Thyroid gland (tissue), 4 donors: ENCODE measurements around the gene ZFAND3.

Source experiments
- POLR2A ChIP-seq, 2 donors: fragments of 450-650 bp; IDR thresholded peaks; one replicate each; pipeline ENCODE4 v1.6.1; 2017; ENCODE audit warnings: antibody characterized with exemption in 2 of 2, mild to moderate bottlenecking in 2 of 2, moderate library complexity in 1 of 2
- TF ChIP-seq, protein P1 (sequence below), 6 experiments: fragments of 200-600 bp in 3 of 6; fragments of 450-650 bp in 3 of 6; sonication (generic) in 3 of 6; IDR thresholded peaks; one replicate each; pipeline ENCODE4 v1.5.1; 2016 to 2019; ENCODE audit warnings: antibody characterized with exemption in 6 of 6, mild to moderate bottlenecking in 2 of 6, inconsistent platforms in 1 of 6, moderate library complexity in 1 of 6

DNA sequence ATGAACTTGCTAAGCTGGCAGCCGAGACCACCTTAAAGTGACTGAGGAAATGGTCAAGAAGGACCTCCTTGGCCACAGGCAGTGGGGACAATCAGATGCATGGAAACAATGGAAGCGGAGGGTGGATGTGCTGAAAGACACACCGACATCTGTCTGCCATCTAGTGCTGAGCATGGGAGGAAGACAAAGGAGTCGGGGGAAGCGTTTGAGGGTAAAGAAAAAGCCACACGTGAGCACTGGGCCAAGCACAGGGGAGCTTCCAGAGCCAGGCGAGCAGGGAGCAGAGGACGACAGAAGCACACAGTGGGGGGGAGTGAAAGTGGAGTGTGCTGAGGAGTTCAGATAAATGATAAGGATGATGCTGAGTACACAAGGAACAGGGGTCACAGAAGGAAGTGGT lies 367.8 kb downstream of the ZFAND3 start:
- TF ChIP-seq, protein P1, sequence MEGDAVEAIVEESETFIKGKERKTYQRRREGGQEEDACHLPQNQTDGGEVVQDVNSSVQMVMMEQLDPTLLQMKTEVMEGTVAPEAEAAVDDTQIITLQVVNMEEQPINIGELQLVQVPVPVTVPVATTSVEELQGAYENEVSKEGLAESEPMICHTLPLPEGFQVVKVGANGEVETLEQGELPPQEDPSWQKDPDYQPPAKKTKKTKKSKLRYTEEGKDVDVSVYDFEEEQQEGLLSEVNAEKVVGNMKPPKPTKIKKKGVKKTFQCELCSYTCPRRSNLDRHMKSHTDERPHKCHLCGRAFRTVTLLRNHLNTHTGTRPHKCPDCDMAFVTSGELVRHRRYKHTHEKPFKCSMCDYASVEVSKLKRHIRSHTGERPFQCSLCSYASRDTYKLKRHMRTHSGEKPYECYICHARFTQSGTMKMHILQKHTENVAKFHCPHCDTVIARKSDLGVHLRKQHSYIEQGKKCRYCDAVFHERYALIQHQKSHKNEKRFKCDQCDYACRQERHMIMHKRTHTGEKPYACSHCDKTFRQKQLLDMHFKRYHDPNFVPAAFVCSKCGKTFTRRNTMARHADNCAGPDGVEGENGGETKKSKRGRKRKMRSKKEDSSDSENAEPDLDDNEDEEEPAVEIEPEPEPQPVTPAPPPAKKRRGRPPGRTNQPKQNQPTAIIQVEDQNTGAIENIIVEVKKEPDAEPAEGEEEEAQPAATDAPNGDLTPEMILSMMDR (IDR thresholded peaks at IDR 0.05), result no peak
- TF ChIP-seq POLR2A (IDR thresholded peaks at IDR 0.05), result no peak
